SU-DHL-6 (cell line): ENCODE results near the gene ARID4A.

ENCODE experiments used
- H2AFZ ChIP-seq: fragments of 200-600 bp; sonication (generic); 2 replicates; pipeline ENCODE4 v1.6.1; 2014; ENCODE audit warnings: low read depth, mild to moderate bottlenecking, moderate library complexity, mixed read lengths, antibody characterized with exemption, low read length; ENCODE audit not compliant: severe bottlenecking
- H3F3A ChIP-seq: fragments of 200-600 bp; shearing (Covaris generic); 2 replicates; pipeline ENCODE4 v1.6.0; 2016; ENCODE audit warnings: antibody characterized with exemption, mild to moderate bottlenecking; ENCODE audit not compliant: insufficient read depth
- H3K27ac ChIP-seq: fragments of 200-600 bp; sonication (generic); 2 replicates; pipeline ENCODE4 v1.5.1; 2016; ENCODE audit warnings: low read depth, mild to moderate bottlenecking, low read length, moderate library complexity, mixed read lengths
- H3K27me3 ChIP-seq: fragments of 200-600 bp; sonication (generic), shearing (Covaris generic); 2 replicates; pipeline ENCODE4 v1.6.0; 2014; ENCODE audit warnings: mild to moderate bottlenecking, low read length
- H3K36me3 ChIP-seq: fragments of 200-600 bp; sonication (generic); 2 replicates; pipeline ENCODE4 v1.6.1; 2014; ENCODE audit warnings: mild to moderate bottlenecking, low read length, mixed read lengths
- H3K4me2 ChIP-seq: fragments of 300-600, 200-600 bp; shearing (Covaris generic), sonication (generic); 2 replicates; pipeline ENCODE4 v1.6.0; 2014; ENCODE audit warnings: low read length, low read depth, mild to moderate bottlenecking; ENCODE audit not compliant: poor library complexity, severe bottlenecking
- H3K4me3 ChIP-seq: fragments of 200-600 bp; sonication (generic); 2 replicates; pipeline ENCODE4 v1.5.1; 2014; ENCODE audit warnings: antibody characterized with exemption, low read length, mild to moderate bottlenecking, mixed read lengths; ENCODE audit not compliant: insufficient read depth, poor library complexity, severe bottlenecking
- H3K79me2 ChIP-seq: fragments of 200-600 bp; sonication (generic); 2 replicates; pipeline ENCODE4 v1.6.1; 2014; ENCODE audit warnings: mild to moderate bottlenecking, low read length, moderate library complexity; ENCODE audit not compliant: insufficient read depth
- H3K9ac ChIP-seq: fragments of 200-600 bp; sonication (generic); 2 replicates; pipeline ENCODE4 v1.7.0; 2014; ENCODE audit warnings: mild to moderate bottlenecking, low read length
- H3K9me2 ChIP-seq: fragments of 200-600 bp; sonication (generic); replicated peaks from 2 replicates; pipeline ENCODE4 v1.6.1; 2014; ENCODE audit warnings: low read length; ENCODE audit not compliant: insufficient read depth
- H3K9me3 ChIP-seq: fragments of 200-600 bp; sonication (generic); 2 replicates; pipeline ENCODE4 v1.6.1; 2014; ENCODE audit warnings: low read length, mixed read lengths; ENCODE audit not compliant: insufficient read depth
- H4K20me1 ChIP-seq: fragments of 200-600 bp; sonication (generic); 2 replicates; pipeline ENCODE4 v1.6.1; 2014; ENCODE audit warnings: low read depth, mild to moderate bottlenecking, antibody characterized with exemption, low read length, moderate library complexity, mixed read lengths
- EZH2phosphoT487 ChIP-seq: fragments of 200-600 bp; sonication (generic), shearing (Covaris generic); conservative IDR thresholded peaks from 2 replicates; pipeline ENCODE4 v1.6.1; 2018; ENCODE audit warnings: mild to moderate bottlenecking, antibody characterized with exemption, low read length, moderate library complexity, mixed read lengths
- TF ChIP-seq, protein P1 (sequence below): fragments of 200-600 bp; sonication (generic); IDR thresholded peaks from one replicate; pipeline ENCODE4 v1.5.1; 2017; ENCODE audit warnings: antibody characterized with exemption, mild to moderate bottlenecking, low read length, moderate library complexity; ENCODE audit not compliant: insufficient read depth, poor library complexity, severe bottlenecking

The ARID4A gene

DNA sequence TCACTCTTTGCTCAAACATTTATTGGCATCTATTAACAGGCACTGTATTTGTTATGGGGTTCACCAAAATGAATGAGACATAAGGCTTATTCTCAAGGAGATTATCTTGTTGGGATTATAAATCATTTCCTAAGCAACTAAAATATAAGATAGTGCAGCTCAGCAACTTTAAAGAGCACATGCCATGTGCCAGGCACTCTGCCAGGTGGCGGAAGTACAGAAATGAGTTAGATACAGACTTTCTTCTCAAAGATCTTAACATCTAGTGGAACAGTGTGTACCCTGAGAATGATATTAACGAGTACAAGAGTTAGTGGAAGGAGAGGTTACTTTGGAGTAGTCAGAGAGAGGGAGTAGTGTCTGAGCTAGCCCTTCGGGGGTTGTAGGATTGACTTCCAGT lies 68.9 kb downstream of the ARID4A start:
- Histone ChIP-seq H3K9me2 (no peaks in the 10 kb centered on the region), H3K9ac (no peak overlapping the region), H3K36me3 (peaks cover 42% of the 10 kb centered on the region; the same call in 1 of the 2 replicates), H3K4me3 (no peak overlapping the region), H4K20me1 (no peaks in the 10 kb centered on the region), H3K4me2 (no peak overlapping the region), H3K9me3 (no peaks in the 10 kb centered on the region), H2AFZ (no peak overlapping the region), H3F3A (peaks cover 4% of the 10 kb centered on the region; the same call in 1 of the 2 replicates), H3K27me3 (no peaks in the 10 kb centered on the region), H3K79me2 (no peaks in the 10 kb centered on the region), H3K27ac (no peak overlapping the region)
- TF ChIP-seq, protein P1, sequence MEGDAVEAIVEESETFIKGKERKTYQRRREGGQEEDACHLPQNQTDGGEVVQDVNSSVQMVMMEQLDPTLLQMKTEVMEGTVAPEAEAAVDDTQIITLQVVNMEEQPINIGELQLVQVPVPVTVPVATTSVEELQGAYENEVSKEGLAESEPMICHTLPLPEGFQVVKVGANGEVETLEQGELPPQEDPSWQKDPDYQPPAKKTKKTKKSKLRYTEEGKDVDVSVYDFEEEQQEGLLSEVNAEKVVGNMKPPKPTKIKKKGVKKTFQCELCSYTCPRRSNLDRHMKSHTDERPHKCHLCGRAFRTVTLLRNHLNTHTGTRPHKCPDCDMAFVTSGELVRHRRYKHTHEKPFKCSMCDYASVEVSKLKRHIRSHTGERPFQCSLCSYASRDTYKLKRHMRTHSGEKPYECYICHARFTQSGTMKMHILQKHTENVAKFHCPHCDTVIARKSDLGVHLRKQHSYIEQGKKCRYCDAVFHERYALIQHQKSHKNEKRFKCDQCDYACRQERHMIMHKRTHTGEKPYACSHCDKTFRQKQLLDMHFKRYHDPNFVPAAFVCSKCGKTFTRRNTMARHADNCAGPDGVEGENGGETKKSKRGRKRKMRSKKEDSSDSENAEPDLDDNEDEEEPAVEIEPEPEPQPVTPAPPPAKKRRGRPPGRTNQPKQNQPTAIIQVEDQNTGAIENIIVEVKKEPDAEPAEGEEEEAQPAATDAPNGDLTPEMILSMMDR = no peak
- TF ChIP-seq EZH2phosphoT487 = no peak

DNA sequence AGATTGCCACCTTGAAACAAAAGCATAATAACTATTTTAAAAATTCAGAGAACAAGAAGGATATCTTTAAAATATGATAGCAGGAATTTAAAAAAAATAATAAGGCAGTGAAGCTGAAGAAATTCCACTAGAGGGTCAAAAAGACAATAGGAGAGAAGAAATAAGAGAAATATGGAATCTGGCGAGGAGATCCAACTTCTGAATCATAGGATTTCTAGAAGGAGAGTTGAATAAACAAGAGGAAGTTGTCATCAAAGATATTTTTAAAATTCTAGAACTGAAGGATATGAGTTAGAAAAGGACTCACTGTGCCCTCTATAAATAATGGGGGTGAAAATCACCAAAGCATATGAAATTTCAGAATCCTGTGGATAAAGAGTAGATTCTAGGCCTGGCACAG lies 70.6 kb downstream of the ARID4A start:
- no peak overlapping the region for H2AFZ ChIP-seq
- no peak overlapping the region for H3K4me3 ChIP-seq
- H3K9me2 ChIP-seq = no peaks in the 10 kb centered on the region
- TF ChIP-seq EZH2phosphoT487 = no peak
- TF ChIP-seq, protein P1 = no peak
- H4K20me1 ChIP-seq = no peaks in the 10 kb centered on the region
- H3K27ac ChIP-seq = no peak overlapping the region
- no peak overlapping the region for H3K9ac ChIP-seq
- H3K79me2 ChIP-seq = no peaks in the 10 kb centered on the region
- peaks cover 52% of the 10 kb centered on the region; the same call in 1 of the 2 replicates for H3K36me3 ChIP-seq
- H3K27me3 ChIP-seq = no peaks in the 10 kb centered on the region
- H3K9me3 ChIP-seq = no peaks in the 10 kb centered on the region
- H3K4me2 ChIP-seq = no peak overlapping the region
- H3F3A ChIP-seq = peaks cover 4% of the 10 kb centered on the region; the same call in 1 of the 2 replicates

DNA sequence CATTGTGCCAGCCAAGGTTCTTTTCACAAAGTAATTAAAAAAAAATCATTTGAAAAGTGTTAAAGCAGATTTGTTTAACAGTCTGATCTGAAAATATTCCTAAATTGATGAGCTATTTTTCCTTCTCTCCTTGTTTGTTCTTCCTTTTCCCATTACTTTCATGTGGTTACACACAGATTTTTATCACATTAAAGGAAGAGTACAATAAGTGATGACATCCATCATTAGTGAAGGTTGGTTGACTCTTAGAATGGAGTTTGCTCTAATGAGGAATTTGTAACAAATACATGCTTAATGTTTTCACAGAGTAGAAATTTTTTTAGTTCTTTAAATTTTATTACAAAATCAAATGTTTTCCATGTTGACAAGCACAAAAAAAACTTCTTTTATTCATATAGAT lies 78.4 kb downstream of the ARID4A start:
- no peaks in the 10 kb centered on the region for H4K20me1 ChIP-seq
- H3K9ac ChIP-seq = no peak overlapping the region
- no peak overlapping the region for H3K4me2 ChIP-seq
- H3K27me3 ChIP-seq = no peaks in the 10 kb centered on the region
- no peaks in the 10 kb centered on the region for H3K79me2 ChIP-seq
- H3K36me3 ChIP-seq = peaks cover 24% of the 10 kb centered on the region; the same call in 1 of the 2 replicates
- no peak for TF ChIP-seq EZH2phosphoT487
- TF ChIP-seq, protein P1 = no peak
- H3K4me3 ChIP-seq = no peak overlapping the region
- no peak overlapping the region for H3K27ac ChIP-seq
- no peak overlapping the region for H2AFZ ChIP-seq
- no peaks in the 10 kb centered on the region; the same call in 1 of the 2 replicates for H3F3A ChIP-seq
- no peaks in the 10 kb centered on the region for H3K9me2 ChIP-seq
- no peaks in the 10 kb centered on the region for H3K9me3 ChIP-seq

DNA sequence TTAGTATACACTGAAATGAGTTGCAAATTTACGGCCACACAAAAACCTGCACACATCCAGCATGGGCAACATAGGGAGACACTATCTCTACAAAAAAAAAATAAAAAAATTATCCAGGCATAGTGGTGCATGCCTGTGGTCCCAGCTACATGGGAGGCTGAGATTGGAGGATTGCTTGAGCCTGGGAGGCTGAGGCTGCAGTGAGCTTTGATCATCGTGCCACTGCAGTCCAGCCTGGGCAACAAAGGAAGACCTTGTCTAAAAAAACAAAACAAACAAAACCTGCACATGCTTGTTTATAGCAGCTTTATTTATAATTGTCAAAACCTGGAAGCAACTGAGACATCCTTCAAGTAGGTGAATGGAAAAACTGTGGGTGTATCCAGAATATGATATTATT lies 92.5 kb downstream of the ARID4A start:
- Histone ChIP-seq H3K27ac (no peak overlapping the region), H2AFZ (no peak overlapping the region), H3K4me3 (no peak overlapping the region), H3K79me2 (no peaks in the 10 kb centered on the region), H4K20me1 (no peaks in the 10 kb centered on the region), H3K9me2 (no peaks in the 10 kb centered on the region), H3F3A (no peaks in the 10 kb centered on the region), H3K4me2 (no peak overlapping the region), H3K9me3 (no peaks in the 10 kb centered on the region), H3K36me3 (no peaks in the 10 kb centered on the region), H3K27me3 (no peaks in the 10 kb centered on the region), H3K9ac (no peak overlapping the region)
- no peak for TF ChIP-seq EZH2phosphoT487
- TF ChIP-seq, protein P1 = no peak
